ENCODE measurements around the gene STOML1. TPM values are rescaled to one million over a fixed set of nuclear protein-coding genes. Genes with fewer than 3 reads are reported as not detected.

Gene STOML1
- total RNA-seq, 1 donor from 2014 or later = 23.4 TPM

DNA sequence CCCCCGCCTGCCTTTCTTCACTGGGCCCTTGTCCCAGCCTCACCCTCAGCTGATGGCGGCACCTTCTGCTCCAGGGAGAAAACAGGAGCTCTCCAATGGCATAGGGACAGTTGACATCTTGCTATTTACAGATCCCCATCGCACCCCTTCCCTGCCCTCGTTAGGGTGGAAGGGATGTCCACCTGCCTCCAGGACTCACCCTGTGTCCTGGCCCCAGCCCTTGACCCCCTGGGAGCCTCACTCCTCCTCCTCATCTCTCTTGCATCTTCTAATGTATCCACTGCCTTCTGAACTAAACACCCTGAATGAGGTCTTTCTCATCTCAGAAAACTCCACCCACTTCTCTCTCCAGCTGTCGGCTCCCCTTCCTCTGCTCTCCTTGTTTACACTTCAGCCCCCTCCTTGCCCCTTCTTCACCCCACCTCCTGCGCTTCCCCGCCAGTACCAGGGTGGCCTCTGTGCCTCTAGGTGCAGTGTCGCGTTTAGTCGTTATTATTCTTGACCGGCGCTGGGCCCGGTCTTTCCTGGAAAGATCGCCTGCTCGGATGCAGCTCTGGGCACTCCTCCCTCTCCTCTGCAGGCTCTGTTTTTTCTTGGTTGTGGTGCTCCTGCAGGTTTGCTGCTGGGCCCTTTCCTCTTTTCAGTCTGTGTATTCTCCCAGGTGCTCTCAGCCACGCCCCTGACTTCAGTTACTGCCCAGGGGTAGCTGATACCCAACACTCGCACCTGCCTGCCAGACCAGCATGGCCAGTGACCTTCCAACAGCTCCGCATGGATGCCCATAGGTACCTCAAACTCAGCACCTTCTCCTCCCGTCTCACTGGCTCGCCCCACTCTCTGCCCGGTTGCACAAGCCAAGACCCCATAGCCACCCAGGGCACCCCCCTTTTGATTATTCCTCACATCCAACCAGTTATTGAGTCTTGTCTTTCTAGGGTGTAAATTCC, 45.3 kb upstream of the STOML1 start:
- no peak for DNase-seq

DNA sequence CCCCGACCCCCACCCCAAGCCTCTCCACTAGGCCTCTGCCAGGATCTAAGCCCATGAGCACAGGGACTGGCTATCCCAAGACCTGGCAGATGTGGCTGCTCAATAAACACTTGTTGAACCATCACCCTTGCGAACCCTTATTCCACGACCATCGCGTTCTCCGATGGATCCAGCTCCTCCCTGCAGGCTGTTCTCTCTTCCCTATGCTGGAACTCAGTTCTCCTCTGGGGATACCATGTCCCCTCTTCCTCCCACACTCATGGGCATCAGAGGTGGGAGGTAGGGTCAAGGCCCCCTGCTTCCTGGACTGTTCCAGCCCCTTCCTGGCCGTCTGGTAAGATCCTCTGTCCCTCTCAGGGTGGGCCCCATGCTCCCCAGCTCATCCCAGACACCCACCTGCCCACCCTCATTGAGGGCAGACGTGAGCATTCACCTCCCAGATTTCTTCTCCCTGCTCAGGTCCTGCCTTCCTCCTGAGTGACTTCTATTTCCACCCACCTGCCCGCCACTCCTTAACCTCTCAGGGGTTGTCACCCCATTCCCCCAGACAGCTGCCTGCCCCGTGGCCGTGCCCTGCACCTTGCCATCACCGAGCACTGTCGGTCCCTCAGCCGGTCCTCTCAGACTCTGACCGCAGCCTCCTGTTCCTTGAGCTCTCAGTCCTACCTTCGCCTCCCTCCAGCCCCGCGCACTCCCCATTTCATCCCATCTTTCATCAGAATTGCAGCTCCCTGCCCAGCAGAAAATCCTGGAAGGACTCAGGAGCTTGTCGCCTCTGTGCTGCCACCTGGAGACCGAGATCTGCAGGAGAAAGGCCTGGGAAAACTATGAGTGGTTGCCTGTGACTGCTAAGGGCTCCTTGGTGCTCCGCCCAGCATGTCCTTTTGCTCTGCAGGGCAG, 44.4 kb upstream of the STOML1 start:
- H3K4me3 ChIP-seq = no peak overlapping the region
- peaks cover 60% of the 10 kb centered on the region for H3K36me3 ChIP-seq
- H3K27ac ChIP-seq = no peak overlapping the region
- intact Hi-C loops (cut with DNase I) = no loop called here
- peak; percentile 45 for TF ChIP-seq CTCF (IDR thresholded peaks at IDR 0.05)
- H3K27me3 ChIP-seq = no peaks in the 10 kb centered on the region
- H3K4me1 ChIP-seq = peaks cover 15% of the 10 kb centered on the region
- DNase-seq = no peak
- ATAC-seq = peak; percentile 55
- no peaks in the 10 kb centered on the region for H3K9me3 ChIP-seq

More for the DNA sequence above, 45.3 kb upstream of the STOML1 start:
- no peak for ATAC-seq
- no peak overlapping the region for H3K27ac ChIP-seq
- H3K36me3 ChIP-seq = peaks cover 53% of the 10 kb centered on the region
- H3K9me3 ChIP-seq = no peaks in the 10 kb centered on the region
- no peak for TF ChIP-seq CTCF (IDR thresholded peaks at IDR 0.05)
- H3K27me3 ChIP-seq = no peaks in the 10 kb centered on the region
- no peak overlapping the region for H3K4me3 ChIP-seq
- intact Hi-C loops (cut with DNase I) = no loop called here
- H3K4me1 ChIP-seq = peaks cover 15% of the 10 kb centered on the region

GRCh38 chr15:74035121-74036017, 43.3 kb upstream of the STOML1 start:
- no peak overlapping the region for H3K27ac ChIP-seq
- intact Hi-C loops (cut with DNase I) = no loop called here
- H3K4me1 ChIP-seq = peaks cover 8% of the 10 kb centered on the region
- H3K4me3 ChIP-seq = no peak overlapping the region
- no peak for DNase-seq
- ATAC-seq = no peak
- H3K27me3 ChIP-seq = no peaks in the 10 kb centered on the region
- no peaks in the 10 kb centered on the region for H3K9me3 ChIP-seq
- no peak for TF ChIP-seq CTCF (IDR thresholded peaks at IDR 0.05)
- H3K36me3 ChIP-seq = peaks cover 60% of the 10 kb centered on the region

DNA sequence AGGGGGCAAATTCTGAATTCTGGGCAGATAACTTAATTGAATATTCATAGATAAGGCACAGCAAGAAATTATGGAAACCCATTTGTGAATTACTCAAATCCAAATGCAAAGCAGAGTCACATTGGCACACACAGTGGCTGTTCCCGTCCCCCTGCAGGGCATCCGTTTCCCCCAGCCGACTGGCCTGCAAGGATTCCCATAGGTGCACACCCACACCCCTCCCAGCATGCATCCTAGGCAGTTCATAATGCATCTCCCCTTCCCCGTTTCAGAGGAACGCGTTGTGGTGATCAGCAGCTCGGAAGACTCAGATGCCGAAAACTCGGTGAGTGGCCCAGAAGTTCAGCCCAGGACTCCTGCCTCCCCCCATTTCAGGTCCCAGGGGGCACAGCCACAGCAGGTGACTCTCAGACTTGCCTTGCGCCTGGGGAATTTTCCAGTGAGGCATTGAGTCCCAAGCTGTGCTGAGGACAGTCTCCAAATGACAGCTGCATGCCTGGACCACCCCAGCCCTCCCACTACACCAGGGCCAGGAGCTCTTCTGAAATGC, 42.2 kb upstream of the STOML1 start:
- DNase-seq = no peak
- no peak for TF ChIP-seq CTCF (IDR thresholded peaks at IDR 0.05)
- Histone ChIP-seq H3K4me1 (no peaks in the 10 kb centered on the region), H3K9me3 (no peaks in the 10 kb centered on the region), H3K27ac (no peak overlapping the region), H3K27me3 (no peaks in the 10 kb centered on the region), H3K36me3 (peaks cover 69% of the 10 kb centered on the region), H3K4me3 (no peak overlapping the region)
- no peak for ATAC-seq
- intact Hi-C loops (cut with DNase I) = no loop called here
